Kidney (tissue), 14 donors: ENCODE results near the gene PHF19. TPM values are rescaled to one million over a fixed set of nuclear protein-coding genes. Genes with fewer than 3 reads are reported as not detected.

Experiments used
- DNase-seq, 5 donors: peaks; one replicate each; pipeline ENCODE4 v3.0.0-alpha.2; 2013 to 2020
- FAIRE-seq: peaks from 2 replicates; lab custom pipeline; 2012; peaks lifted over from hg19 to GRCh38; lab: Jason Lieb, UNC
- H3K27ac ChIP-seq, 2 donors: one replicate each; pipeline ENCODE4 v1.7.0; 2013; ENCODE audit warnings: low read depth in 2 of 2, low read length in 2 of 2, inconsistent platforms in 1 of 2
- H3K27me3 ChIP-seq: one replicate; pipeline ENCODE4 v1.7.1; 2013; ENCODE audit warnings: low read length, inconsistent platforms; ENCODE audit not compliant: control insufficient read depth, insufficient read depth
- H3K36me3 ChIP-seq, 3 donors: one replicate each; pipeline versions ENCODE4 v1.7.0 to v1.7.1; 2013; ENCODE audit warnings: low read length in 3 of 3, control low read depth in 1 of 3, inconsistent platforms in 1 of 3; ENCODE audit not compliant: insufficient read depth in 3 of 3, control insufficient read depth in 2 of 3
- H3K4me1 ChIP-seq, 3 donors: one replicate each; pipeline versions ENCODE4 v1.7.0 to v1.7.1; 2013; ENCODE audit warnings: low read length in 3 of 3, inconsistent platforms in 1 of 3, low read depth in 1 of 3; ENCODE audit not compliant: control insufficient read depth in 2 of 3, insufficient read depth in 2 of 3
- H3K4me3 ChIP-seq, 3 donors: one replicate each; pipeline versions ENCODE4 v1.7.0 to v1.8.1; 2013; ENCODE audit warnings: low read length in 3 of 3, control low read depth in 1 of 3, inconsistent platforms in 1 of 3
- H3K9ac ChIP-seq, 3 donors: one replicate each; pipeline versions ENCODE4 v1.7.0 to v1.7.1; 2013; ENCODE audit warnings: low read length in 3 of 3, control low read depth in 1 of 3, inconsistent platforms in 1 of 3
- H3K9me3 ChIP-seq, 3 donors: one replicate each; pipeline versions ENCODE4 v1.7.0 to v1.7.1; 2013; ENCODE audit warnings: low read length in 3 of 3, control low read depth in 1 of 3, inconsistent platforms in 1 of 3; ENCODE audit not compliant: control insufficient read depth in 2 of 3, insufficient read depth in 1 of 3
- CTCF ChIP-seq: IDR thresholded peaks from 3 replicates; pipeline ENCODE4 v1.5.1; 2012; ENCODE audit warnings: mild to moderate bottlenecking, moderate library complexity, borderline replicate concordance; ENCODE audit not compliant: insufficient read depth; ENCODE audit errors: extremely low read depth
- intact Hi-C: fragments of 100-400 bp; cut with DNase I; formaldehyde crosslinking; loops from one replicate; pipeline ENCODE4 v1.11.1; 2022
- polyA plus RNA-seq: library from polyadenylated mRNA; stranded (reverse); fragments of 350-450 nt; fragmentation: Illumina TruSeq; extraction: RNeasy Lipid Tissue Mini Kit (QIAGEN cat#74804); gene quantifications from one replicate; pipeline ENCODE4 v1.2.3, GENCODE V29; 2014; ENCODE audit warnings: low read depth, low replicate concordance; ENCODE audit not compliant: insufficient read depth
- total RNA-seq: library from RNA; stranded (reverse); fragmentation: NEBNext Ultra II Directional; extraction: Animal tissue kit (Norgen Biotek cat#: 25700); gene quantifications from one replicate; pipeline ENCODE4 v1.2.1, GENCODE V29; 2021
- donor health status: control.
- donor health status: control.
- donor health status: control.
- donor health status: control.
- donor health status: control.
- donor health status: DM: yes; HTN: yes; CAD: no.
- donor health status: Normal renal cell carcinoma (clear cell type).

PHF19 gene
- total and polyA plus RNA-seq, 2 donors from 2014 or later: 6.9 to 17.4 TPM

GRCh38 chr9:120904978-120905301 lies 28.0 kb upstream of the PHF19 start:
- Histone ChIP-seq H3K27me3 (no peaks in the 10 kb centered on the region), H3K9me3 (no peaks in the 10 kb centered on the region), H3K36me3 (no peaks in the 10 kb centered on the region), H3K4me1 (no peaks in the 10 kb centered on the region), H3K4me3 (no peak overlapping the region), H3K9ac (no peak overlapping the region), H3K27ac (no peak overlapping the region)
- DNase-seq (no peak), FAIRE-seq (no peak)
- intact Hi-C loops: no loop called here
- TF ChIP-seq CTCF: no peak

- no peak overlapping the region for H3K9ac ChIP-seq
- H3K36me3 ChIP-seq: no peaks in the 10 kb centered on the region
- FAIRE-seq (no peak), DNase-seq (no peak)
- no peak overlapping the region for H3K27ac ChIP-seq
- no peaks in the 10 kb centered on the region for H3K27me3 ChIP-seq
- H3K4me3 ChIP-seq: no peak overlapping the region
- TF ChIP-seq CTCF: no peak
- no peaks in the 10 kb centered on the region for H3K4me1 ChIP-seq
- no peaks in the 10 kb centered on the region for H3K9me3 ChIP-seq
- intact Hi-C loops: no loop called here
Measured at GRCh38 chr9:120904061-120904977, 27.3 kb upstream of the PHF19 start.

DNA sequence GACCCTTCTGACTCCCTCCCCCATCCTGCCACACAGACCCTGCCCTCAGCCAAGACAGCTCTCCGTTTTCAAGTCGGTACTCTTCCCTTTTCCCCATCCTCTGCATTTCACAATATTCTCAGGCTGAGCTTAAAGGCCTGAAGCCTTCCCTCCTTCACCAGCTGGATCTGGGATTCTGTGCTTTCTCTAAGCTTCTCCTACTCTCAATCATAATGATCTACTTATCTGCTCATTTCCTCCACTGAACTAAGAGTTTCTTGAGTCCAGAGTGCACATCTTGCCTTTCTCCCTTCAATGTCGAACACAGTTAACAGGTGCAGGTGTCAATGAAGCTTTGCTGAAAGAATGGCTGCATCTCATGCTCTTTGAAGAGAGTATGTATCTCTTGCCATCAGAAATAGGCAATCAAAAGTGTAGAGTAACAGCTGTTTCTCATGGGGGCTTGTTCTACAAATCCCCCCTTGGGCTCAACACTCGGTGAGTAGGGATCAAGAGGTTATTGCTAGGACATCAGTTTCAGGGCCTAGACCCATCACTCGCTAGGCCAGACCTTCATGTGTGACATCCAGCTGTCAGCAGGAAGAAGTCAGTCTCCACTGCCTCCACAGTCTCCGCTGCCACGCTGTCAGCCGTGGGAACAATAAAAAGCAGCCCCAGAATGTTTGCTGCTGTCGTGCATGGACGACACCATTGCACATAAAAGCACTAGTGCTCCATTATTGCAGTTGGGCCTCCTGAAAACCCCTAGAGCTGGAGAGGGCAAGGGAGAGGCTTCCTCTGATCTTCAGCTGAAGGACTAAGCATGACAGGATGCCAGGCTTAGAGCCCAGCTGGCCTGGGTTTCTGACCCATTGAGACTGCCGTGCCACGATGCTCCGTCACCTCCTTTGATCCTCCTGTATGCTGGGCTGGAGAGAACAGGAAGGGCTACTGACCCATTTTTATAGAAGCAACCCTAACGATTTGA lies 25.9 kb upstream of the PHF19 start:
- H3K27me3 ChIP-seq: no peaks in the 10 kb centered on the region
- H3K9me3 ChIP-seq: no peaks in the 10 kb centered on the region
- DNase-seq (no peak), FAIRE-seq (no peak)
- no peak overlapping the region for H3K9ac ChIP-seq
- H3K4me1 ChIP-seq: no peaks in the 10 kb centered on the region
- TF ChIP-seq CTCF: no peak
- H3K36me3 ChIP-seq: no peaks in the 10 kb centered on the region
- H3K4me3 ChIP-seq: no peak overlapping the region
- H3K27ac ChIP-seq: no peak overlapping the region
- intact Hi-C loops: no loop called here
